NOMO-1 (cell line): ENCODE results near the gene PRKN.

Source experiments
- DNase-seq, 2 experiments: peaks; one replicate each; lab custom pipeline; 2025; ENCODE audit not compliant: unreplicated experiment in 2 of 2; lab: John Stamatoyannopoulos, UW

Gene PRKN

DNA sequence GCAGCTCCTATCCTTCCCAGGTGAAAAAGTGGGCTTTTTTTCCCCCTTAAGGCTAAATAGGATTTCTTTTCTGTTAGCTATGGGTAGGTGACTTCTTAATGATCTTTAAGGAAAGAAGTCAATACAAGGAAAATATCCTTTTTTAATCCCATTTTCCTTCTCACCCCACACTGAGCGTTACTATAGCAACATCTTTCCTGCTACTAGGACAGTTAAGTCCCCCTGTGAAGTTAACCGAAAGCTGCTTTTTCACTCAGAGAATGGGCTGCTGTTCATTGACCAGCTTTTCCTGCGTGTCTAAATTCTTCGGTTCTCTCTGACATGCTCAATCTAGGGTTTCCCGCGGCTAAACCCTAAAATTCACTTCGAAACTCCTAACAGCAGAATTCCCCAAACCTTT lies 1280.6 kb downstream of the PRKN start:
- DNase-seq: no peak

DNA sequence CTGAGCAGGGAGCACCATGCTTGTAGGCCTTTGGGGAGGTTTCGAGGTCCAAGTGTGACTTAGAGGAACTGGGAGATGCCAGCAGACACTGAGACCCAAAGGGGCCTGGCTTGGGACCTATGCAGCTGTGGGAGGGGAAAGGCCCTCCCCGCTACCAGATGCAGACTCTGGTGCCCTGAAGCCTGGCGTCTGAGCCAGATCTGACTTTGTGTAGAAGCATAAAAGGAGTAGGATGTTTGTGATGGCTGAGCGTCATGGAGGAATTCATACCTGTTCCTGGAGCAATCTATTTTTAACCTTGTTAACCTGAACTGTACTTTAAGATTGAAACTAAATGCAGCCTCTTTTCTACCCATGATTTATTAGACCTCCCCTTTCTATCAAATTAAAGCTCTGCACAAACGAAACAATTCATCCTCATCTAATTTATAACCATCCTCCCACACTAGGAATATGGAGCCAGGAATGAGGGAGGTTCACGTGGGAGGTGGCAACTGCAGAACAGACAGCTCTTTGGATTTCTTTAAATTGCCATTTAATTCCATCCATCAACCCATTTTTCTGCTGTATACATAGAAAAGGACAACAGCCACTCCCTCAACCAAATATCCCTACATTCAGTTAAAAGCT lies 1281.2 kb downstream of the PRKN start:
- DNase-seq: no peak

DNA sequence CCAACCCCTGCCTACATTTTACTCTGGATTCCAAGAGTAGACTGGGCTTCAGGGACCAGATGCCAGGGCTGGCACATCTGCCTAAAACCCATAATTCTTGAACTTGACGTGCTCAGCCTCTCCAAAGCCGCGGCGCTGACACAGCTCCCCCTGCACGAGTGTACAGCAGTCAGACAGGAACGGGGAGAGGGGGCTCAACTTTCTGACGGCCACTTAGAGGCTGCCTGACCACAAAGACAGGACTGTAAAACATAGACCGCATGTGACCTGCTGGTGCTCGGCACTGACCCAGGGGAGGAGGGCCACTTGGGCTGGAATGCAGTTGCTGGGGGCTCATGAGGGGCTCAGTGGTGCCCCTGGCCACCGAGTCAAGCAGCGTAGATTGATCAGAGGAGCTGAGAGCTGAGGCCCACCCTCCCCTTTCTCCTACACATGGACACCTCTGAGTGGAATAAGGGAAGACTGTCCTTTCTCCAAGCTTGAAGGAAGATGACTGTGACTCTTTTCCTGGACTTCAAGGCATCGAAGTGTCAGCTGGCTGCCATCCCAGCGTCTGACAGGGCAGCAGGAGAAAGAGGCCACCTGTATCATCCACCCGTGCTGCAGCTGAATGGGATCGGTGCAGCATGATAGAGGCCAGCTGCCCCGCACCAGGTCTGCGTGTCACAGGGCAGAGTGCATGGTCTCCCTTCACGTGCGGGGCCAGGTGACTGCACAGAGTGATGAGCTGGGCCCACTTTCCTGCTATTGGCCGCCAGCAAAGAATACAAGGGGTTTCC lies 1282.4 kb downstream of the PRKN start:
- DNase-seq: no peak

DNA sequence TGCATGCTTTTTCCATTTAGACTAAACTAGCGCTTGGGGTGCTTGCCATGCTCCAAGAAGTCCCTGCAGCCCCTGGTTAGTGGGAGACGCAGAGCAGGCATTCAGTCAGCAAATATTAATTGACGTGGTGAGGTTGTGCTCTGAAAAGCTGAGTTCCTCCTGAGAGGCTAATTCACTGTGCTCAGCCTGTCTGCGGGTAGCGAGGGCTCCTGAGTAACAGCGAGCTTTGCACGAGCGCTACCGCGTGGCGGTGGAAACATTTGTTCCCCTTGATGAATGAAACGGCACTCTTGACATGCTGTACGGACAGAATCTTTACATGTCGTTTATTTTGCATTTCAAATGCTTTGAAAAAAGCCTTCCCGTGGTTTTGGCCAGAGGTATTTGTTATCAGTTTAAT lies 1283.1 kb downstream of the PRKN start:
- peak in 1 of 2 experiments; percentile 8 for DNase-seq

DNA sequence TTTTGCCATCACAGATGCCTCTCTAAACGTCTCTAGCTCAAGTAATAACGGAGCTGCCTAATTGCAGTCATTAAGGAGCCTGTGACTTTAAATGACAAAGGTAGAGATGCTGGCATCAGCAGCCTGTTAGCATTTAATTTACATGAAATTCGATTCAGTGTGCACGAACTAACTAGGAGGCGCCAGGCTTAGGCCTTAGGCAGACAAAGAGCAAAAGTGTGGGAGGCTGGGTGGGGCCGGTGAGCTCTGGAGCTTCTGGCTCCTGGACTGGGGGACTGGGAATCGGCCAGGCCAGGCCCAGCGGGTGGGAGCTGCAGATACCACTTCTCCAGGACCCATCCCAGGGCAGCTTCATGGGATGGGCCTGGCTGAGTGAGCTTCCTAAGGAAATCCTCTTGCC lies 1283.7 kb downstream of the PRKN start:
- no peak for DNase-seq

DNA sequence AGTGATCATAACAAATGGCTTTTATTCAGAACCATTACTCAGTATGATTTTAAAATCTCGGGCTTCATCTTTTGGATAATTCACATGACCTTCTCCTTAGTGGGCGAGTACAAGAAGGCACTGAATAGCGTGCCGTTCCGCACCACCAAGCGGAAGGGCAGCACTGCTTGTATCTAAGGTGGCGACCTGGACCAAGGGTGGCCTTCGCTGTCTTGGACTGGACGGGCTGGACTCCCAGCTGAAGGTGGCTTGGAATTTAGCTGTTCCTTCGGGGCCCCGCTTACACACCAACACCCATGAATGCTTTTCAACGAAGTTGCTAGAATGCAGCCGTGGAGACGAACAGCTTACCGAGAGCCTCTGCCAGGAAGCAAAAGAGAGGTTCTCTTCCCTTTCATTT lies 1285.1 kb downstream of the PRKN start:
- DNase-seq: no peak

DNA sequence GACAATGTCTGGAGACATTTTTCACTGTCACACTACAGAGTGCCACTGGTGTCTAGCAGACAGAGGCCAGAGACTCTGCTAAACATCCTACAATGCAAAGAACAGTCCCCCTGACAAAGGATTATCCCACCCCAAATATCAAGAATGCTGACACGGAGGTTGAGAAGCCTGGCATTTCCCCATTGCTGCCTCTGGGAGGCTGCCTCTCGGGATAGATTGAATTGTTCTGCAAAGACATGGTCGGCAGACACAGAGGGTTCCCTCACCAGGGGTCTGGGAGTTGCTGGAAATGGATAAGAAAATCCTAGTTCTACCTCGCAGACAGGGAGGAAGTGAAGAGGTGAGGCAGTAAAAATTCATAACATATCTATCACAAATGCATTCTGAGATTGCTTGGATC lies 1287.3 kb downstream of the PRKN start:
- DNase-seq: no peak

DNA sequence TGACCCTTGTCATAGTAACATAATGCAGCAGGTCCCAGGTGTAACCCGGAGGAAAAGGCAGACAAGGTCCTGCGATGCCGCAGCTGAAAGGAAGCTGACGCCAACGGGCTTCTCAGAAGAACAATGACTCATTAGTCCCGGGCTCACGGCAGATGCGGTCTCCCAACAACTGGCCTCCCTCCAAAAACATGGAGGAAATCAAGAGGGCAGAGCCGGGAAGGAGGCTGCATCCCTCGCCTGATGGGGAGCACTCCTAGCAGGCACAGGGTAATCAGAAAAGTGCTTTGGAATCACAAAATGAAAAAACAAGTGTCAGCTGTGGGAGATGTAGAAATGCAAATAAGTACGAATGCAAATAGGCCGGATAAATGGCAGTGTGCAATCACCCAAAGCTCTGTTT lies 1288.5 kb downstream of the PRKN start:
- no peak for DNase-seq

DNA sequence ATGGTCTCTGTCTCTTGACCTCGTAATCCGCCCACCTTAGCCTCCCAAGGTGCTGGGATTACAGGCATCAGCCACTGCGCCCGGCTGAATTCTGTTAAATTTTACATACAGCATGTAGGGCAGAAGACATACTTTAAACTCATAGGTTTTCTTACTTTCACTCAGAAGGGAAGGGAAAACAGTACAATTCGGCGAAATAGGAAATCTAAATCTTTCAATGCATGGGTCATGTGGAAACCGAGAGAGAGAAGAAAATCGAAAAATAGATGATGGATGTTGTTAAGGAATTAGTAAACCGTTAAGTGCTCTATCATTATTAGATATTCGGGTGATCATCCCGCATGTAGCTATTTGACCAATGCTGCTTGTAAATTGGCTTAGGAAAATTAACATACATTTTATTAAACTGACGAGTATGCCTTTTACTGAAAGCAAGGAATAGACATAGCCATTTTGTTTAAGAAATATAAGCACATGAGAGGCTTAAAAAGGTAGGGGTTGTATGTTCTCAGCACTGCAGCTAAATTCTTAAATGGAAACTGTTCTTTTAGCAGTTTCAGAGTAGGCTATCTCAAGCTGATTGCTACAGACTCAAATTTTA lies 1289.0 kb downstream of the PRKN start:
- no peak for DNase-seq

DNA sequence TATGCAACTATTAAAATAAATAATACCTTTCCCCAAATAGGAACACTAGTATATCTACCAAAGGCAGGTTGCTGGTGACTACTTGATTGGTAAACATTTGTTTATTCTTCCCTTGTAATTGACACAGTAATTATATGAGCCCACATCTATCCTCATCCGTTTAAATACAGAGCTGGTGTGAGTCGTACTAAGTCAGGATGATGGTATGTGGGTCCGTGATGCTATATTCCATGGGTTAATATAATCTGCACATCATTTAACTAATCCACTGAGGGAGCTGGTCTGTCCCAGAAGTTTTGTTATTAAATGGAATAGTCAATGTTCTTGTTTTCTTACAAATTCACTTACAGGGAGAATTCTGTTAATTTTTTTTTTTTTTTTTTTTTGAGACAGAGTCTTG lies 1289.7 kb downstream of the PRKN start:
- DNase-seq: no peak

DNA sequence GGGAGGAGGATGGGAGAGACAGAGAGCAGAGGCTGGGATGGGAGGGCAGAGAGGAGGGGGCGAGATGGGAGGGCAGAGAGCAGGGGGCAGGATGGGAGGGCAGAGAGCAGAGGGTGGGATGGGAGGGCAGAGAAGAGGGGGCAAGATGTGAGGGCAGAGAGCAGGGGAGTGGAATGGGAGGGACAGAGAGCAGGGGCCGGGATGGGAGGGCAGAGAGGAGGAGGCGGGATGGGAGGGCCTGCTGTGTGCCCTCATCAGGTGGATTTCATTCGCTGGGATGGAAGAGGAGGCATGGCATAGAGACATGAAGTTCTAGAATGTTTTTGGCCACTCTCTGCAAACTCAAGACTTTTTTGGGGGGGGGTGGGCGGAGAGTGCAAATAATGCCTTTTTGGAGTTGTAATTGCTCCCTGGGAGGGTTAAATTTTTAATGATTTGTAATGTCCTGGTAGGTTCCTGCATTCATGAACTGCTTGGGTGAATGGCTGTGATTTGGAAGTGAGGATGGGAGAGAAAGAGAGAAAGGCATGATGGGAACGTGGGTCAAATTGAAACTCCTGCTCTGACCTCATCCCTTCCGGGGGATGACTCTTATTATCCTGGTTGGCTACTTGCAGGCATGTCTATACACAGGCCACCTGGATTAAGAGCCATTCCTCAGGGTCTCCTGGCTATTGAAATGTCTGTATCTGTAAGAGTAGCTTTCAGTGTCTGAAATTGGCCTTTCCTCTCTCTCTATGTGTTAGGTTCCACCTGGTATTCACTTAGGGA lies 1291.3 kb downstream of the PRKN start:
- no peak for DNase-seq

DNA sequence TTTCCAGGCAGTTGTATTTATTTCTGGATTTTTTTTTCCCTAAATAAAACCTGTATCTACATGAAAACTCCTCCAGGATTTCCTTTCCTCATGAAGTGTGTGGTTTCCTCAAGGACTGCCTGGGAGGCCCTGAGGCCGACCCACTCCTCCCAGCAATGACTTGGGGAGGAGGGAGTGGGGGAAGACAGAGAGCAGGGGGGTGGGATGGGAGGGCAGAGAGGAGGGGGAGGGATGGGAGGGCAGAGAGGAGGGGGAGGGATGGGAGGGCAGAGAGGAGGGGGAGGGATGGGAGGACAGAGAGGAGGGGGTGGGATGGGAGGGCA lies 1291.9 kb downstream of the PRKN start:
- DNase-seq: no peak

DNA sequence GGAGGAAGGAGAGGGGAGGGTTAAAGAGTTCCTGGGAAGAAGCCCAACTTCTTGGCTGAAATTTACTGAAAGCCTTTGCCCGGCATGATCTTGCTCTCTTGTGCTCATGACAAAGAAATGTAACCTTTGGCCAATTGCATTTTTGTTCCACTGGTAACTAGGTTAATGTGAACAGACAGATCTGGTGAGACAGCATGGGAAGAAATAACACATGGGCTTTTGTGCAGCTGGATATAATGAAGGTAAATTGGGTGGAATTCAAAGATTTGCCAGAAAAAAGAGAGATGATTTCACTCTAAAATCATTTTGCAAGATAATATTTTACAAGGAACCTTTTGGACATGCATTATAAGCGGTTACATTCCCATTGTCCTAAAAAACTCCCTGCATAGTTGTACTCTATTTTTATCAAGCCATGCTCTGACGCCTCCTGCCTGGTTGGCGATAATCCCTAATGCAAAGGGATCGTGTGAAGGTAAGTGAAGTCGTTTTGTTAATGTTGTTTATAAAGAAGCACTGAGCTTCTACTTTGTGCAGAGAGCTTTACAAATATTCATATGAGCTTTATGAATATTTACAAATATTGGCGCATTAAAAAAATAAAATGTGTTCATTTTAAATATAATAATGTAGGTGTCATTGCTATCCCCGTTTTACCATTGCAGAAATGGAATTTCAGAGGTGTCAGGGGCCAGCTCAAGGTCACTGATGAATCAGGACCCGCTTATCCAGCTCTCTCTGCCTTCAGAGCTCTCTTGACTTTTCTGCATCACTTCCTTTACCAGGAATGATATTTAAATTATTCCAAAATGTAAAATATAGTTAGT lies 1292.4 kb downstream of the PRKN start:
- no peak for DNase-seq

DNA sequence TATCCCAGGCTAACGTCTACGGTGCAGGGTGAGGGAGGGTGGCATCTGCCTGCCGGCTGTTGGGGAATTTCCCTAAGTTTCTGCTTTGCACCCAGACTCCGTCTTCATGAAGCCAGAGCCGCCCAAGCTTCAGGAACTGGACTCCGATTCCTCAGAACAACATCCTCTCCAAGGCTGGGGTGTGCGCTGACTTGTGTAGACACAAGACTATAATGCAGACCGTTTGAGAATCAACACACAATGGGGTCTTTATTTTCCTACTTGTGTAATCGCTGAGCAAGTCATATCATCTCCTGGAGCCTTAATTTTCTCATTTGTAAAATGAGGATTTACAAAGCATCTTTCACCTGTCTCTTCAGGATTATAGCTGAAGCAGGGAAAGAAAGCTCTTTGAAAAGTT lies 1293.2 kb downstream of the PRKN start:
- DNase-seq: no peak

DNA sequence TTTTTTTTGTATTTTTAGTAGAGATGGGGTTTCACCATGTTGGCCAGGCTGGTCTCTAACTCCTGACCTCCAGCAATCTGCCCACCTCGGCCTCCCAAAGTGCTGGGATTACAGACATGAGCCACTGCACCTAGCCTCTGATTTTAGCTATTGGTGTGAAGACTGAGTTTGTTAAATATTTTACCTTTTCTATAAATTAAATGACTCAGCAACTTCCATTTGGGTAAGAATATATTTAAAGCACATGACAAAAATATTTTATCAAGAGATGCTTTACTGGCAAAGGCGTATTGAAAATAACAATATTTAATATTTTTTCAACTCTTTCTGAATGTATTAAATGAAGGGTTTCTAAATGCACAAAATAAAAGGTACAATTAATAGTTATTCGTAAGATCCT lies 1295.0 kb downstream of the PRKN start:
- DNase-seq: no peak

DNA sequence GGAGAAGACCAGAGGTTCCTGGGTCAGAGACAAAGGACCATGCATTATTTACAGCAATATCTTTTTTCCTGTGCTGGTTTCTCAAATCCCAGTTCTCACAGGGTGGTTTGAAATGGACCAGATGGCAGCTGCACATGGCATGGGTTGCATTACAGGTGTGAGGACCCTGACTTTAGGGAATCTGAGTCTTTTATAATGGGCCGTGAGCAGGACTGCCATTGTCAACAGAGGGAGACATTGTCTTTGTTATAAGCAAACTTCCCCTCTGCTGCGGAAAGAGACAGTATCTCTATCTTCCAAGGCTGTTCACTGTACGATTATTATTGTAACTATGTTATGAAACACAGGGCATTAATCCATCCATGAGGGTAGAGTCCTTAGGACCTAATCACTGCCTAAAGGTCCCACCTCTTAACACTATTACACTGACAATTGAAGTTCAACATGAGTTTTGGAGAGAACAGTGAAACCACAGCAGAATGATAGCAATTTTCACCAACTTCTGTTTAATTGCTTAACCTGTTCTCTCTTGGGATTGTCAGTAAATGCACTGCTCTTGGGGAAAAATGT lies 1297.6 kb downstream of the PRKN start:
- peak in 1 of 2 experiments; percentile 1 for DNase-seq

DNA sequence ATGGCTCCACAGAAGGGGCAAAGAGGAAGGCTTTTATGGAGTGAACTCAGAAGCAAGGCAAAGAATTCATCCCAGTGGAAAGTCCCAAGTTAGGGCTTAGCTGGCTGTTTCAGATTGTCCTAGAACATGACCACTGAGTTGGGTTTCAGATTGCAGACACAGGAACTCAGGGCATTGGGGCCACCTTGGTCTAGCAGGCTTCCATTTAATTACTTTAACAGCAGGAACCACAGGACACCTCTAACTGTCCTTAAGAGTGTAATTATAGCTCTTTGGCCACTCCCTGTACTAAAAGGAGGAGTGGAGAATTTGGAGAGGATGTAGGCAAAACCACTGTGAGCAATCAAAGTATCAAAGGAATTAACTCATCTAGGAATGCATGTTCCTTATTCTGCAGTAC lies 1303.1 kb downstream of the PRKN start:
- no peak for DNase-seq

DNA sequence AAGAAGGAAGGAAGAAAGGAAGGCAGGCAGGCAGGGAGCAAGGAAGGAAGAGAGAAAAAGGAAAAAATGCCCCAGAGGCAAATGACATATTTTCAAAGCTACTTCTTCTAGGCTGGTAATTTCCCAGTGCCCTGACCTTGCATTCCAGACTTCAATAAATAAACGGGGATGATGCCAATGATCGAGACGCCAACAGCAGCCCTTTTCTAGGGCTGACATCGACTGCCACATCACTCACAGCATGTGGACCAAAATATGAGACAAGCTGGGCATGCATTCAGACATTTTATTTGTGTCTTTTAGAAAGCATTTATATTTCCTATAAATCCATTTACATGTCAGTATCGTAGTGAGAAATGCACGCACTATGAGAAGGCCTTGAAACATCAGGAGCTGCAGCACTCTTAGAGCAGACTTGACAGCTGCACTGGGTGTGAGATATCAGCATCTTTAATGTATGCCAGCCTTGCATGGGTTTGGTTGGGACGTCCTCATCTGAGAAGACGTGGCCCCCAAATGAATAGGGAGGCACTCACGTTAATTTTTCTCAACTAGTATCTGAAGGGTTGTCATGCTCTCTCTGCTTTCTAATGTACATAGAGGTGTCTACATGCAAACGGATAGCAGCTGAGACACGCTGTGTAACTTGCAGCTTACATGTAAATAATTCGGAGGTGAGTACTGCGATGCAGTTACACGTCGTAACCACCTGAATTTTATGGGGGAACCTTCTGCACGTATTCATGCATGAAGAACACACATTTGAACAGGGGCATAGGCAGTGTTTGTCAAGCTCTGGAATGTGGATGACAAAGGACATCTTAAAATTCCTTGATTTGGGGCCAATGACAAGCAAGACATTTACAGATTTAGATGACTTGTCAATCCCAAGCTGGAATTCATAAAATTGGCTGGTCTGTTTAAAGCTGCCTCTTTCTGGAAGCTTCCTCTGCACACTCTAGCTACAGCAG lies 1304.6 kb downstream of the PRKN start:
- no peak for DNase-seq

DNA sequence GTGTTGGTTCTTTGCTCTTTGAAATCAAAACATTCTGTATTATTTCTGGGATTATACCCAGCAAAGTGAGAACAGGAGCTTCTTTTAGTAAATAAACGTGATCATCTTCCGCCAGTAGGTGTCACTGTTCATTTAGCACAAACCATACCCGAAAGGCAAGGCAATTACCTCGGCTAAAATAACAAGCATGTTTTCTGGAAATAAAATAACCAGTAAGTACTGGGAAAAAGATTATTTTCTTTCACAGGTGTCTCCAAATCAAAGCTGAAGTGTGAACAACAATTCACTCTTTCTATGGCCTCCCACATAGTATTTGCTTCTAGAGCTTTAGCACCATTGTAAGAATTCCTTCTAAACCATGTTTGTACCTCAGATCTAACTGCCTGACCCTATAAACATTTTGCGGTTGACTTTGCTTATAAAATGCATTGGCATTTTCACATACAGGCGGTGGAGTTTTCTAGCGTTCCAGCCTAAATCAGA lies 1309.1 kb downstream of the PRKN start:
- DNase-seq: peak; percentile 25 to 64
